HepG2 (cell line): ENCODE data around the gene SSPN. TPM values are rescaled to one million over a fixed set of nuclear protein-coding genes. Genes with fewer than 3 reads are reported as not detected.

ENCODE experiments used
- ATAC-seq: fragments of 200-7000 bp; cut with Tn5 transposase; 3 replicates; pipeline ENCODE4 v1.9.1; 2020; ENCODE audit warnings: mild to moderate bottlenecking, moderate library complexity
- BruUV-seq: library from RNA; stranded (reverse); fragments of 400-500 nt; replicated peaks from 2 replicates; lab custom pipeline; 2021; lab: Mats Ljungman, UMichigan
- CTCF ChIA-PET: fragments of 300-600 bp; formaldehyde crosslinking; extraction: SDS; loops from one replicate; lab custom pipeline; 2021; ENCODE audit warnings: low total read pairs, inconsistent platforms, low intra/inter-chr PET ratio; lab: Yijun Ruan, JAX
- POLR2A ChIA-PET: fragments of 350-600 bp; sonication (Branson Sonifier 250); formaldehyde crosslinking; loops from one replicate; lab custom pipeline; 2020; ENCODE audit warnings: antibody characterized with exemption, inconsistent platforms; lab: Yijun Ruan, JAX
- DNase-seq: peaks from one replicate; pipeline ENCODE4 v3.0.0-alpha.2; 2015; ENCODE audit warnings: low spot score
- FAIRE-seq: peaks from 3 replicates; lab custom pipeline; 2011; peaks lifted over from hg19 to GRCh38; lab: Jason Lieb, UNC
- H2AFZ ChIP-seq: one replicate; pipeline ENCODE4 v1.6.1; 2011; ENCODE audit warnings: low read length, inconsistent platforms
- H3K27ac ChIP-seq: fragments of 300-600 bp; 3 replicates; pipeline ENCODE4 v1.8.0; 2011; ENCODE audit warnings: mixed run types, mild to moderate bottlenecking, mixed read lengths, low read length, inconsistent platforms; ENCODE audit not compliant: insufficient read depth; ENCODE audit errors: extremely low read length
- H3K27me3 ChIP-seq, 2 experiments: fragments of 200-600 bp in 1 of 2; 2 replicates in 1 of 2; 3 replicates in 1 of 2; pipeline versions ENCODE4 v1.6.0 to v1.8.0; 2011; ENCODE audit warnings: low read length in 2 of 2, mild to moderate bottlenecking in 2 of 2, moderate library complexity in 2 of 2, inconsistent platforms in 1 of 2; ENCODE audit not compliant: insufficient read depth in 2 of 2, control insufficient read depth in 1 of 2
- H3K36me3 ChIP-seq, 2 experiments: fragments of 200-600 bp in 1 of 2; replicated peaks in 1 of 2; 2 replicates in 1 of 2; 3 replicates in 1 of 2; pipeline versions ENCODE4 v1.5.1 to v1.8.0; 2011; ENCODE audit warnings: low read length in 2 of 2, inconsistent platforms in 1 of 2; ENCODE audit not compliant: insufficient read depth in 2 of 2, control insufficient read depth in 1 of 2
- H3K4me1 ChIP-seq: 2 replicates; pipeline ENCODE4 v1.5.1; 2012; ENCODE audit warnings: low read length, inconsistent platforms; ENCODE audit not compliant: insufficient read depth
- H3K4me2 ChIP-seq: 2 replicates; pipeline ENCODE4 v1.6.0; 2011; ENCODE audit warnings: low read depth, low read length, inconsistent platforms
- H3K4me3 ChIP-seq, 3 experiments: fragments of 200-600 bp in 1 of 3; sonication (generic), shearing (Covaris generic) in 1 of 3; replicated peaks in 1 of 3; 2 replicates each; pipeline ENCODE4 v1.5.1; 2011 to 2016; ENCODE audit warnings: low read length in 3 of 3, inconsistent platforms in 2 of 3, low read depth in 2 of 3, mild to moderate bottlenecking in 2 of 3, control low read depth in 1 of 3, mixed read lengths in 1 of 3; ENCODE audit not compliant: insufficient read depth in 1 of 3
- H3K79me2 ChIP-seq: one replicate; pipeline ENCODE4 v1.6.1; 2011; ENCODE audit warnings: low read length, inconsistent platforms; ENCODE audit not compliant: insufficient read depth
- H3K9ac ChIP-seq: 2 replicates; pipeline ENCODE4 v1.6.0; 2011; ENCODE audit warnings: mild to moderate bottlenecking, low read depth, low read length, inconsistent platforms; ENCODE audit not compliant: insufficient read depth
- H3K9me3 ChIP-seq: 2 replicates; pipeline ENCODE4 v1.5.1; 2012; ENCODE audit warnings: mild to moderate bottlenecking, low read length
- H4K20me1 ChIP-seq: 2 replicates; pipeline ENCODE4 v1.6.0; 2011; ENCODE audit warnings: inconsistent platforms, mild to moderate bottlenecking, low read length, moderate library complexity; ENCODE audit not compliant: insufficient read depth
- HHEX ChIP-seq: IDR thresholded peaks from 2 replicates; pipeline ENCODE4 v1.6.1; 2016; ENCODE audit warnings: control low read depth
- HMGXB4 ChIP-seq, 2 experiments: sonication (generic) in 1 of 2; formaldehyde crosslinking in 1 of 2; IDR thresholded peaks; 2 replicates each; pipeline versions ENCODE4 v1.4.0 to v1.6.1; 2018 to 2020; ENCODE audit warnings: missing genetic modification reagents in 2 of 2, borderline replicate concordance in 1 of 2, low read depth in 1 of 2, mild to moderate bottlenecking in 1 of 2, missing biosample characterization in 1 of 2
- HOXA7 ChIP-seq: sonication (generic); formaldehyde crosslinking; IDR thresholded peaks from 2 replicates; pipeline ENCODE4 v1.8.1; 2022; ENCODE audit warnings: mild to moderate bottlenecking, missing genetic modification reagents, moderate library complexity
- MEIS2 ChIP-seq: sonication (generic); formaldehyde crosslinking; IDR thresholded peaks from 2 replicates; pipeline ENCODE4 v1.9.0; 2021; ENCODE audit warnings: mild to moderate bottlenecking, missing genetic modification reagents
- NR2F6 ChIP-seq, 2 experiments: IDR thresholded peaks; 2 replicates each; pipeline ENCODE4 v1.6.1; 2016; ENCODE audit warnings: antibody characterized with exemption in 1 of 2, mild to moderate bottlenecking in 1 of 2
- PAWR ChIP-seq: sonication (generic); formaldehyde crosslinking; IDR thresholded peaks from 2 replicates; pipeline ENCODE4 v1.4.0; 2020; ENCODE audit warnings: missing genetic modification reagents, mild to moderate bottlenecking, borderline replicate concordance
- SIX1 ChIP-seq: sonication (generic); formaldehyde crosslinking; IDR thresholded peaks from 2 replicates; pipeline ENCODE4 v1.4.0; 2020; ENCODE audit warnings: missing genetic modification reagents, borderline replicate concordance
- TFDP1 ChIP-seq: IDR thresholded peaks from 2 replicates; pipeline ENCODE4 v1.6.1; 2016; ENCODE audit warnings: missing compliant biosample characterization, missing genetic modification reagents, borderline replicate concordance
- THYN1 ChIP-seq: sonication (generic); formaldehyde crosslinking; IDR thresholded peaks from 2 replicates; pipeline ENCODE4 v1.8.1; 2023; ENCODE audit warnings: low read depth, mild to moderate bottlenecking, moderate library complexity, missing genetic modification reagents, borderline replicate concordance
- TIGD3 ChIP-seq: sonication (generic); formaldehyde crosslinking; IDR thresholded peaks from 2 replicates; pipeline ENCODE4 v1.5.1; 2020; ENCODE audit warnings: mild to moderate bottlenecking, missing genetic modification reagents, borderline replicate concordance
- XRCC5 ChIP-seq: fragments of 200-400 bp; formaldehyde crosslinking; optimal IDR thresholded peaks from 2 replicates; pipeline ENCODE3; 2017; ENCODE audit warnings: mild to moderate bottlenecking, low read length
- ZNF331 ChIP-seq: sonication (generic); formaldehyde crosslinking; IDR thresholded peaks from 2 replicates; pipeline ENCODE4 v1.4.0; 2020; ENCODE audit warnings: missing genetic modification reagents
- ZNF589 ChIP-seq: sonication (generic); formaldehyde crosslinking; conservative IDR thresholded peaks from 2 replicates; pipeline ENCODE4 v1.8.0; 2022; ENCODE audit warnings: mild to moderate bottlenecking, moderate library complexity, missing genetic modification reagents
- WGBS: methylation state at CpG from one replicate; pipeline ENCODE4 v1.1.6; 2017; ENCODE audit warnings: low lambda C conversion rate; 5-methylcytosine and 5-hydroxymethylcytosine counted together
- in situ Hi-C: cut with HindIII; loops from 2 replicates; pipeline ENCODE4 v1.10.0; 2017; ENCODE audit warnings: low pct_unique_long_range_greater_than_20kb; ENCODE audit not compliant: extremely low pct_ligation_motif_present
- intact Hi-C: fragments of 100-400 bp; cut with micrococcal nuclease; formaldehyde crosslinking; loops from one replicate; pipeline ENCODE4 v1.10.0; 2022; ENCODE audit not compliant: unreplicated experiment
- polyA plus RNA-seq, 8 experiments: library from polyadenylated mRNA; depleted of rRNA in 3 of 8; stranded (reverse) in 7 of 8; unstranded in 1 of 8; fragments of >200 nt; fragmentation: Illumina TruSeq in 4 of 8; extraction: Trizol in 4 of 8; gene quantifications; 2 replicates each; pipeline versions ENCODE4 v1.2.1 to v1.2.3, GENCODE V29; 2011 to 2016; ENCODE audit warnings: low read depth in 4 of 8, missing spikeins in 1 of 8, mixed read lengths in 1 of 8; ENCODE audit not compliant: insufficient read depth in 1 of 8
- total RNA-seq, 5 experiments: library from RNA; depleted of rRNA; stranded (reverse); fragments of >200 nt; fragmentation: Illumina TruSeq; extraction: Trizol; gene quantifications; 2 replicates each; pipeline ENCODE4 v1.2.3, GENCODE V29; 2016; ENCODE audit warnings: low read depth in 1 of 5
- TF ChIP-seq, protein P1 (sequence below): sonication (generic); formaldehyde crosslinking; IDR thresholded peaks from 2 replicates; pipeline ENCODE4 v1.4.0; 2020; ENCODE audit warnings: missing genetic modification reagents

SSPN gene
- total and polyA plus RNA-seq, 2 of the 13 experiments (the other 11 are each of a cell fraction or from before 2014, with no cell fraction given), result not detected

- no peak for TF ChIP-seq THYN1
- no peak for TF ChIP-seq ZNF589
- TF ChIP-seq HMGXB4 (CRISPR knock-in tag; IDR thresholded peaks at IDR 0.05; ENCODE audit: borderline replicate concordance in 1 of 2, low read depth in 1 of 2), result no peak
- TF ChIP-seq SIX1 (CRISPR knock-in tag), result no peak
- no peak for TF ChIP-seq PAWR (CRISPR knock-in tag)
These were observed 9.4 kb downstream of the SSPN start (continued) for GRCh38 chr12:26204612-26205289.

- no TSS peak for BruUV-seq
- DNase-seq (no peak), ATAC-seq (no peak), FAIRE-seq (no peak)
- WGBS, result 31% methylated on average over 2 of the region's 2 CpGs
- ChIA-PET CTCF (no interaction called here), POLR2A (no interaction called here)
- H3K9ac ChIP-seq, result no peak overlapping the region
- H2AFZ ChIP-seq, result no peak overlapping the region
- H3K4me2 ChIP-seq, result no peak overlapping the region
- H3K4me3 ChIP-seq, result no peak overlapping the region
- in situ Hi-C loops (no loop called here), intact Hi-C loops (no loop called here)
- peaks cover 0 to 17% of the 10 kb centered on the region in 2 experiments; a peak in 4 of 5 replicates for H3K27me3 ChIP-seq
- H3K27ac ChIP-seq, result no peak overlapping the region
- no peaks in the 10 kb centered on the region for H3K4me1 ChIP-seq
- H3K79me2 ChIP-seq, result no peaks in the 10 kb centered on the region
- H3K36me3 ChIP-seq, result no peaks in the 10 kb centered on the region
- no peaks in the 10 kb centered on the region for H4K20me1 ChIP-seq
- H3K9me3 ChIP-seq, result no peaks in the 10 kb centered on the region
- TF ChIP-seq MEIS2 (CRISPR knock-in tag), result no peak
- no peak for TF ChIP-seq XRCC5
- TF ChIP-seq HOXA7, result no peak
- no peak for TF ChIP-seq HHEX (CRISPR knock-in tag)
- TF ChIP-seq, protein P1, sequence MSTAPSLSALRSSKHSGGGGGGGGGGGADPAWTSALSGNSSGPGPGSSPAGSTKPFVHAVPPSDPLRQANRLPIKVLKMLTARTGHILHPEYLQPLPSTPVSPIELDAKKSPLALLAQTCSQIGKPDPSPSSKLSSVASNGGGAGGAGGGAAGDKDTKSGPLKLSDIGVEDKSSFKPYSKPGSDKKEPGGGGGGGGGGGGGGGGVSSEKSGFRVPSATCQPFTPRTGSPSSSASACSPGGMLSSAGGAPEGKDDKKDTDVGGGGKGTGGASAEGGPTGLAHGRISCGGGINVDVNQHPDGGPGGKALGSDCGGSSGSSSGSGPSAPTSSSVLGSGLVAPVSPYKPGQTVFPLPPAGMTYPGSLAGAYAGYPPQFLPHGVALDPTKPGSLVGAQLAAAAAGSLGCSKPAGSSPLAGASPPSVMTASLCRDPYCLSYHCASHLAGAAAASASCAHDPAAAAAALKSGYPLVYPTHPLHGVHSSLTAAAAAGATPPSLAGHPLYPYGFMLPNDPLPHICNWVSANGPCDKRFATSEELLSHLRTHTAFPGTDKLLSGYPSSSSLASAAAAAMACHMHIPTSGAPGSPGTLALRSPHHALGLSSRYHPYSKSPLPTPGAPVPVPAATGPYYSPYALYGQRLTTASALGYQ (CRISPR knock-in tag), result no peak
- TF ChIP-seq ZNF331, result no peak
- TF ChIP-seq NR2F6 (IDR thresholded peaks at IDR 0.05), result no peak
- TF ChIP-seq NR2F6 (CRISPR knock-in tag; IDR thresholded peaks at IDR 0.05), result no peak
- no peak for TF ChIP-seq TIGD3 (CRISPR knock-in tag)
- no peak for TF ChIP-seq TFDP1 (CRISPR knock-in tag)
These were observed 9.9 kb downstream of the SSPN start for GRCh38 chr12:26205298-26205697.
